RPMI8226 (cell line): Measurements from ENCODE around the gene SSH2.

ENCODE experiments used
- DNase-seq: peaks from one replicate; pipeline ENCODE4 v3.0.0-alpha.2; 2015

Gene SSH2

GRCh38 chr17:29585080-29585751 lies 344.8 kb downstream of the SSH2 start:
- DNase-seq, result no peak

DNA sequence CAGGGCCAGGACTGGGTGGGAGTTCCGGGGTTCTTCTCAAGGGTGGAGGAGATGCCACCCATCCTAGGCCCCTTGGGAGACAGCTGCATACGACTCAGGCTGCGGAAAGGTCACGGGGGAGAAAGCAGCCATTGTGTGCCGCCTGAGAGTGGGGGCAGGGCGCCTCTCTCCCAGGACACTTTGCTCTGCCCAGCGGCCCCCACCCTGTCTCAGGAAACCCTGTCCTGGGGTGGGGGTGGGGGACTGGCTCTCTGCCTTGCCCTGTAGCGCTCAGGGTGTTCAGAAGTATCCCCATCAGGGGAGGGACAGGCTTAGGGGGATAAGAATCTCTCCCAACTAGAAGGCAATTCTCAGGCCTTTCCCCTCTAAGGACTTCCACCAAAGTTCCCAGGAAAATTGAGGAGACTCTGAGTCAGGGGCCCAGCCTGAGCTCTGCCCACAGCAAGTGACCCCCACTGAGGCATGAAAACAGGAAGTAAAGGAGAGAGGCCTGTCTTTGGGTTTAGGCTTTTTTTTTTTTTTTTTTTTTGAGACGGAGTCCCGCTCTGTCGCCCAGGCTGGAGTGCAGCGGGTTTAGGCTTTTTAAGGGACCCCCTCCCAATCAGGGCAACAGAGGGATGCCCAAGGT lies 345.5 kb downstream of the SSH2 start:
- DNase-seq, result no peak

DNA sequence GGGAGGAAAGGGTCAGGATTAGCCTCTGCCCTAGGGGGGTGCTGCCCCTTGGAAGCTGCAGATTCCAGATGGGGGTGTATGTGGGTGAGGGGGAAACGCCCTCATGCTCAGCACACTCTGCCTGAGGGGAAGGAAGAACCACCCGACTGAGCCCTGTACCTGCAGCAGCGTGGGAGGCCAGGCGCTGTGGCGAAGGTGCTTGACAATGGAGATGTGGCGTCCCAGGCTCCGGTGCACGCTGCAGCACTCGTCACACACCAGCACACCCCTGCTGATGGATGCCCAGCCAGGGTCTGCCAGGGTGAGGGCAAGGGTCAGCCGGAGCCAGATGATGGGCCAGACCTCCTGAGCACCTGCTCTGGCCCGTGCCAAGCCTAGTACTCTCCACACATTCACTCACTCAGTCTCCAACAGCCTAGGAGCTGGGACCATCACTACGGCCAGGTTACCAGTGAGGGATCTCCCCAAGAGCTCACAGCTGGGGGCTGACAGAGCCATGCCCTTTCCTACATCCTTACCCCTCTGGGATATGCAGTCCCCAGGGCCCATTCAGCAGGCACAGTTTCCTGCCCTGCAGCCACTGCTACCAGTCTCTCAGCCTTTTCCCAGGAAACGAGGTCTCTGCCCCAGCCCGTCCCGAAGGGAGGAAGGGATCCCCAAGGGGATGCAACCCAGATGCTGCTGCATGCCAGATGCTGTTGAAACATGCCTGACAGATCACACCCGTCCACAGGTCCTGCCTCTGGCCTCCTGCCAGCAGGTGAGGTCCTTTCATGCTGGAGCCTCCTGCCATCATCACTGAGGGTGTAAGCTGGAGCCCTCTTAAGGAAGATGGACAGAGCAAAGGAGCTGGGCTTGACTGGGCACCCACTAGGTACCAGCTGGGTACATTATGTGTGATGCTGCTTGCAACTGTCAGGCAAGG lies 346.4 kb downstream of the SSH2 start:
- no peak for DNase-seq

GRCh38 chr17:29582772-29583171 lies 347.3 kb downstream of the SSH2 start:
- DNase-seq, result no peak

GRCh38 chr17:29582254-29582765 lies 347.7 kb downstream of the SSH2 start:
- DNase-seq, result no peak

GRCh38 chr17:29581583-29582253 lies 348.3 kb downstream of the SSH2 start:
- DNase-seq, result no peak

DNA sequence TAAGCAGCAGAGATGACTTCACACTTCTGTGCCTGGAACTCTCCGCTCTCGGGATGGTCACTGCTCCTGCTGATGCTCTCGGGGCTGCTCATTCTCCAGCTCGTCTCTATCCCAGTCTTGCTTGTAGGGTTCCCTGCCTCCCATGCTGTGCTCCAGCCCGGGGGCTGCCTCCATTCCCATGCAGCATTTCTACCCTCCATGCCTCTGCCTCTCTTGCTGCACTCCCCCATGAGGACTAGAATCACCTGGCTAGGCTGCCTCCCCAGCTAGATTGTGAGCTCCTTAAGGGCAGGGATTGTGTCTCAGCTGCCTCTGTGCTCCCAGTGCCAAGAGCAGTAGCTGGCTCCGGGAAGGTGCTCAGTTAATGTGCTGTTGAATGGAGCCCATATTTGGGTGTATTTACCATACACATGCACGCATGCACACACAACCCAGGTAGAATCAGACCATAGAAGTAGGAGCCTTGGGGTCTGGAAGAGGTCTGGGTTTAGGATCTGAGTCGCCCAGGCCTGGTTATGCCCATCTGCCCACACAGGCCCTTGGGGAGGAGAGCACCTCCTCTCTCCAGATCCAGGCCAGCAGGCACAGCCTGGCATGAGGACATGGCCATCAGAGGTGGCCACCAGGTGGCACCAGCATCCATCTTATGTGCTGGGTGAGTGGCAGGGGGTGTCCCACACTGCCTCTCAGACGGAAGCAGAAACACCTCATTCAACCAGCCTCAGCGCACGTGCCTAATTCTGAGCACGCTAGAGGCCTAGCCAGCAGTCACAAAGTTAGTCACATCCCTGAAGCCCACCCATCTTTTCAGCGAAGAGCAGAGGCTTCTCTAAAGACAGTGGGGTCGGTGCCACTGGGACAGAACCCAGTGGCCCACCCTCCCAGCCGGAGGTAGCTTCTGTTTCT lies 349.9 kb downstream of the SSH2 start:
- DNase-seq, result peak; percentile 92

DNA sequence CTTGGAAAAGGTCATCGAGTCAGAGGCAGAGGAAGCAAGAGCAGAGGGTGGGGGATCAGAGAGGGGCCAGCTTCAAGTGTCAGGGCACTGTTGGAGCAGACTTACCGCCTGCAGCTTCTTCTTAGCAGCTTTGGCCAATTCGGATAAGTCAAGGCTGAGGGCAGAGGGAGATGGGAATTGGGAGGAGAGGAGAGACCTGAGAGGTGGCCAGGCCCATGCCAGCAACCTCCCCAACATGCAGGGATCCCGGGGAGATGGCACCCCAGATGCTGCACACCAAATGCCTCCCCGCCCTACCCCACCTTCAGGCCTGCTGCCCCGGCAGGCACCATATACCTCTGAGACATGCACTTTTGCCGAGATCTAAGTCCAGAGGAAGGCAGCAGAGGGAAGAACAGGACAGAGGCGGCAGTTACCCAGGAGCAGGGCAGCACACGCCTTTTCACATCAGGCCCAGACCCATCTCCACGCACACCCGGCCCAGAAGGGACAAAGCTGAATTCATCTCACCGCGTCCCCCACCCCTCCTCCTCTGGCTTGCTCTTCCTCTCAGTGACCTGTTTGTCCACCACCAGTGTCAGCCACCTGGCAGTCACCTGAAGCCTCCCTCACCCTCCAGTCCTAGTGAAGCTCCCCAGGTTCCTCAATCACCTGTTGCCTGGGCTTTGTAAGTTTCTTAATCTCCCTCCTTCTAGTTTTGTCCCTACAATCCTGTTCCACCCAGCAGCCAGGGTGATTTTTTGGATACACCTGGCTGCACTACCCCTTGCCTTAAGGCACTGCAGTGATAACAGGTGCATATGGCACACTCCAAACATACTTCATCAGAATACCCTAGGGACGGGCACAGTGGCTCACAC lies 351.2 kb downstream of the SSH2 start:
- no peak for DNase-seq

DNA sequence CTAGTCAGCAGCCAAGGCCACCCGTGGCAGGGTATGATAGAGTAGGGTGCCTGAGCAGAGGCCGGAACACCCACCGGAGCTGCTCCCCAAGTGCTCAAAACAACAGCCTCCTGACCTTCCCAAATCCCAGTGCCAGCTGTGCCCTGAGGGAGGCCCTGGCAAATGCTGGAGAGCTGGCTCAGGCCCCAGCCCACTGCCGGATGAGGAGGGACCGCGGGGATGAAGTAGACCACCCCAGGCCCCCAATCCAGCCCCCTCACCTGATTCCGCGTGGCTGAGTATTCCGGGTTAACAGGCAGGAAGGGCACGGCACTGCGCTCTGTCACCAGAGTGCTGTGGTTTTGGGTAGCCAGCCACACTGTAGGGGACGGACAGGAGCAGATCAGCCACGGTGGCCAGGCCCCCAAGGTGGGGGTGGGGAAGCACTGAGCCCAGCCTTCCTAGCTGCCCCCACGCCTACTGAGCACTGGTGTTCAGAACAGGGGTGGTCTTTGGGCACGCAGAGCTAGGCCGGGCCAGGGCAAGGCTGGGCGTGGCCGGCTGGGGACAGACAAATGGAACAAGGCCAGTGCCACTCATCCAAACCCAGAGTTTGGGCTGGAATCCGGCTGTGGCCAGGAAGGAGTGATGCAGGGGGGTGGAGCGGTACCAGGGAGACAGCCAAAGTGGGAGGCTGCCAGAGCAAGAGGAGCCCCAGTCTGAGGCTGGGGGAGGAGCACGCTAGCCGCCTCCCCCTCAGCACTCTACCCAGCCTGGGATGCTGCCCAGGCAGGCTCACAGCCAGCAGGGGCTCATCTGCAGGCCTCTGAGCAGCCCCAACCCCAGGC lies 352.4 kb downstream of the SSH2 start:
- no peak for DNase-seq

DNA sequence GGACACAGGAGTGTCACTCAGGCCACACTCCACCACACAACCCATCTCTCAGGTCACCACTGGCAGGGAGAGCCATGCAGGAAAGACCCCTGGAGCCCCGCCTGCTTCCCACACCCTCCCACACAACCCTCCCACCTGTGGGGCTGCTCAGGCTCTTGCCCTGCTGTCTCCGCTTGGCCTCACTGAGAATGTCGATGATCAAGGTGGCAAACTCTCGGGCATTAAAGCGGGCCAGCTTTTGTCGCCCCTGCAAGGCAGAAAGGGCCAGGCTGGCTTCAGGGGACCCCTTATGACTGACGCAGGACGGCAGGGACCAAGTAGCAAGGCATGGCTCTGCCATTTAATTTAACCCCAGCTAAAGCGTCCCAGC lies 353.0 kb downstream of the SSH2 start:
- DNase-seq, result no peak

DNA sequence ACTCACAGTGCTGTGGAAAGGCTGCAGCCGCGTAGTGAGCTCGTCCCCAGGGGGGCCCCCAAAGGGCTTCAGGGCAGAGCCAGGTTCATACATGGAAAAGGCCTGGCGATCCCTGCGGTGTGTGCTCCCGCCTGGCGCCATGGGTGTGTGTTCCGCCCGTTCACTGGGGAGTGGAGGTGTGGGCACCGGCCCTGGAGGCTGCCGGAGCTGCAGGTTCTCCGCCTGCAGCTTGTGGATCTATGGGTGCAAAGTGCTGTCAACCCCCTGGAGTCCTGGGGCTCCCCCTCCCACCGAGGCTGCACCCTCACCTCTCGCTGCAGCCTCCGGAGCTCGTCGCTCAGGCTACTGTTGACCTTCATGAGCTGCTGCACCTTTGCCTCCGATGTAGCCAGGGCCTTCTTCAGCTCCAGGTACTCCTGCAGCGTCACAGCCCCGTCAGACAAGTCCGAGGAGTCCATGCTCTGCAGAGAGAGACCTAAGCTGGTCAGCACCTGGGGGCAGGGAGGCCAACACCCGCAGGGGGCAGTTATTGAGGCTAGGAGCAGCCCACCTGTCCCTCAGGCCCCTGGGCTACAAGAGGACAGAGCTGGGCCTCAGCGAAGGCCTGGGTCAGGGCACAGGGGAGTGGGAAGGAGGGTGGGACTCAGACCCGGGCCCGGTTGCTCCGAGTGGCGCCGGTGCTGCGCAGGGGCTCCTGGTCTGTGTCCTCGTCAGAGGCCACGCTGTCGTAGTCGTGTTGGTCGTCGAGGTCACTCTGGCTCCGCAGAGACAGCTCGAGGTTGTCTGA lies 353.6 kb downstream of the SSH2 start:
- DNase-seq, result no peak
